A549 (cell line): ENCODE data around the gene PNKP. TPM values are rescaled to one million over a fixed set of nuclear protein-coding genes. Genes with fewer than 3 reads are reported as not detected.

Experiments used
- ATAC-seq, 2 experiments: fragments of 200-7000 bp in 1 of 2; fragments of >200 bp in 1 of 2; cut with Nextera tagmentation in 1 of 2; cut with Tn5 transposase in 1 of 2; 3 replicates each; pipeline versions ENCODE4 v1.8.0 to v1.9.1; 2018 to 2020; ENCODE audit warnings: mild to moderate bottlenecking in 1 of 2, moderate library complexity in 1 of 2
- CTCF ChIA-PET: fragments of 300-600 bp; sonication (Branson Sonifier 250); formaldehyde crosslinking; extraction: SDS; loops from one replicate; lab custom pipeline; 2021; ENCODE audit warnings: antibody characterized with exemption, inconsistent platforms; lab: Yijun Ruan, JAX
- POLR2A ChIA-PET: fragments of 350-600 bp; formaldehyde crosslinking; extraction: SDS; loops from one replicate; lab custom pipeline; 2021; ENCODE audit warnings: antibody characterized with exemption, inconsistent platforms; lab: Yijun Ruan, JAX
- DNase-seq, 2 experiments: peaks; one replicate each; pipeline versions ENCODE4 v3.0.0 to v3.0.0-alpha.2; 2011 to 2016; ENCODE audit warnings: low read depth in 1 of 2, low spot score in 1 of 2
- FAIRE-seq: peaks from 2 replicates; lab custom pipeline; 2011; peaks lifted over from hg19 to GRCh38; lab: Jason Lieb, UNC
- H3K27ac ChIP-seq, 2 experiments: fragments of >200 bp; sonication (Bioruptor Twin); formaldehyde crosslinking; 3 replicates each; pipeline ENCODE4 v1.5.1; 2016 to 2017
- H3K4me1 ChIP-seq: fragments of >200 bp; sonication (Bioruptor Twin); formaldehyde crosslinking; 3 replicates; pipeline ENCODE4 v1.6.1; 2016
- H3K4me2 ChIP-seq: fragments of >200 bp; sonication (Bioruptor Twin); formaldehyde crosslinking; 3 replicates; pipeline ENCODE4 v1.6.1; 2016
- H3K4me3 ChIP-seq: fragments of >200 bp; sonication (Bioruptor Twin); formaldehyde crosslinking; 3 replicates; pipeline ENCODE4 v1.5.1; 2016
- H3K9me3 ChIP-seq: fragments of >200 bp; sonication (Bioruptor Twin); formaldehyde crosslinking; 3 replicates; pipeline ENCODE4 v1.6.1; 2016
- EHMT2 ChIP-seq: fragments of 200-600 bp; sonication (generic); IDR thresholded peaks from 2 replicates; pipeline ENCODE4 v1.6.1; 2016; ENCODE audit warnings: antibody characterized with exemption, low read depth, mild to moderate bottlenecking, moderate library complexity
- FOSB ChIP-seq: fragments of 250-450 bp; sonication (Bioruptor Pico); IDR thresholded peaks from 2 replicates; pipeline ENCODE4 v1.5.0; 2020; ENCODE audit warnings: mild to moderate bottlenecking, moderate library complexity
- FOSL2 ChIP-seq, 2 experiments: fragments of 450-650 bp in 1 of 2; fragments of >200 bp in 1 of 2; sonication (Bioruptor Twin) in 1 of 2; formaldehyde crosslinking; IDR thresholded peaks; 2 replicates each; pipeline versions ENCODE4 v1.5.0 to v1.6.1; 2016 to 2020; ENCODE audit warnings: mild to moderate bottlenecking in 1 of 2, moderate library complexity in 1 of 2
- FOXS1 ChIP-seq: fragments of 250-450 bp; sonication (Bioruptor Pico); IDR thresholded peaks from 2 replicates; pipeline ENCODE4 v1.5.0; 2020; ENCODE audit warnings: mild to moderate bottlenecking, moderate library complexity
- GATA3 ChIP-seq: IDR thresholded peaks from 2 replicates; pipeline ENCODE4 v1.6.1; 2012; ENCODE audit warnings: borderline replicate concordance
- HDAC2 ChIP-seq: fragments of 200-600 bp; sonication (generic); IDR thresholded peaks from 2 replicates; pipeline ENCODE4 v1.6.1; 2016
- HOXB13 ChIP-seq: fragments of 250-450 bp; sonication (Bioruptor Pico); IDR thresholded peaks from 2 replicates; pipeline ENCODE4 v1.5.0; 2020; ENCODE audit warnings: low read depth, mild to moderate bottlenecking, moderate library complexity
- NPAS2 ChIP-seq: fragments of 250-450 bp; sonication (Bioruptor Pico); IDR thresholded peaks from 2 replicates; pipeline ENCODE4 v1.8.0; 2022; ENCODE audit warnings: mild to moderate bottlenecking, moderate library complexity, borderline replicate concordance
- PBX3 ChIP-seq: IDR thresholded peaks from 2 replicates; pipeline ENCODE4 v1.6.1; 2012
- POLR2A ChIP-seq: IDR thresholded peaks from 2 replicates; pipeline ENCODE4 v1.6.1; 2012; ENCODE audit warnings: mild to moderate bottlenecking, low read length
- POLR2AphosphoS2 ChIP-seq: conservative IDR thresholded peaks from 2 replicates; pipeline ENCODE4 v1.6.1; 2012; ENCODE audit warnings: low read length, improper control_type of control experiment, inconsistent platforms
- RAD21 ChIP-seq, 2 experiments: fragments of >200 bp in 1 of 2; sonication (Bioruptor Twin) in 1 of 2; formaldehyde crosslinking in 1 of 2; IDR thresholded peaks in 1 of 2; conservative IDR thresholded peaks in 1 of 2; 2 replicates in 1 of 2; 3 replicates in 1 of 2; pipeline ENCODE4 v1.6.1; 2012 to 2018; ENCODE audit warnings: inconsistent platforms in 1 of 2
- RARB ChIP-seq: fragments of 250-450 bp; sonication (Bioruptor Pico); IDR thresholded peaks from 2 replicates; pipeline ENCODE4 v1.8.0; 2021; ENCODE audit warnings: mild to moderate bottlenecking, moderate library complexity
- RCOR1 ChIP-seq: fragments of 150-350 bp; IDR thresholded peaks from 2 replicates; pipeline ENCODE4 v1.6.1; 2014; ENCODE audit warnings: antibody characterized with exemption, low read length, low read depth
- REST ChIP-seq: fragments of 200-600 bp; sonication (generic); IDR thresholded peaks from 2 replicates; pipeline ENCODE4 v1.6.1; 2016; ENCODE audit warnings: antibody characterized with exemption, mild to moderate bottlenecking, moderate library complexity
- RNF2 ChIP-seq: fragments of 200-600 bp; sonication (generic); IDR thresholded peaks from 2 replicates; pipeline ENCODE4 v1.6.1; 2016; ENCODE audit warnings: low read depth, mild to moderate bottlenecking, antibody characterized with exemption, moderate library complexity, borderline replicate concordance
- TP53 ChIP-seq: fragments of 250-450 bp; sonication (Bioruptor Pico); IDR thresholded peaks from 2 replicates; pipeline ENCODE4 v1.5.0; 2021; ENCODE audit warnings: mild to moderate bottlenecking, moderate library complexity
- ZC3H11A ChIP-seq: fragments of 450-650 bp; IDR thresholded peaks from 2 replicates; pipeline ENCODE4 v1.6.1; 2014; ENCODE audit warnings: antibody characterized with exemption, mild to moderate bottlenecking
- WGBS: methylation state at CpG from one replicate; pipeline ENCODE4 v1.1.6; 2017; ENCODE audit errors: missing lambda C conversion rate; 5-methylcytosine and 5-hydroxymethylcytosine counted together
- polyA plus RNA-seq, 4 experiments: library from polyadenylated mRNA; depleted of rRNA in 3 of 4; stranded (reverse); fragments of >200 nt; fragmentation: RNase III in 1 of 4; extraction: RNeasy Plus Mini Kit Qiagen cat#74134 plus additional on column Dnase treatment in 1 of 4; gene quantifications; 2 replicates in 3 of 4; 3 replicates in 1 of 4; pipeline ENCODE4 v1.2.3, GENCODE V29; 2011 to 2017
- TF ChIP-seq, protein P1 (sequence below): IDR thresholded peaks from 2 replicates; pipeline ENCODE4 v1.6.1; 2012; ENCODE audit warnings: low read depth, borderline replicate concordance
- TF ChIP-seq, protein P2 (sequence below): fragments of 450-650 bp; IDR thresholded peaks from 2 replicates; pipeline ENCODE4 v1.6.1; 2014; ENCODE audit warnings: antibody characterized with exemption

The PNKP gene
- polyA plus RNA-seq, 2 of the 4 experiments (the other 2 are of a cell fraction) = 23.3 to 71.2 TPM

DNA sequence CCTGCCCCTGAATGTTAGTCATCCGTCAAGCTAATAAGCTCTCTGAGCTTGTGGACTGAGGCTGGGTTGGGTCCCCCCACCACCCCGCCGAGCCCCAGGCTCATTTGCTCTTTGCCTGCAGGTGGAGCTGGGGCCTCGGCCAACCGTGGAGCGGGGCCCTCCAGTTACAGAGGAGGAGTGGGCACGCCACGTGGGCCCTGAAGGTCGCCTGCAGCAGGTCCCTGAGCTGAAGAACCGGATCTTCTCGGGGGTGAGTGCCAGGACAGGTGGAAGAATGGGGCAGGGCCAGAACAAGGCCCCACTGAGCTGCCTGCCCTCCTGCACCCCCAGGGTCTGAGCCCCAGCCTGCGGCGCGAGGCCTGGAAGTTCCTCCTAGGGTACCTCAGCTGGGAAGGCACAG, 15.3 kb upstream of the PNKP start:
- Histone ChIP-seq H3K4me1 (peaks cover 11% of the 10 kb centered on the region), H3K9me3 (peaks cover 10% of the 10 kb centered on the region), H3K4me3 (no peak overlapping the region), H3K27ac (no peak overlapping the region), H3K4me2 (no peak overlapping the region)
- 98% methylated on average over 11 of the region's 14 CpGs for WGBS
- FAIRE-seq (no peak), DNase-seq (no peak), ATAC-seq (no peak)
- CTCF ChIA-PET = interaction anchor here (0.8 to 2.2 kb wide), 3 partner anchors 15 to 253 kb away, joined by 3 to 6 read pairs (median 3); partner anchors contain the start of gene IL4I1
- POLR2A ChIA-PET = no interaction called here
- TF ChIP-seq RCOR1 = no peak
- no peak for TF ChIP-seq RAD21 (conservative IDR thresholded peaks at IDR 0.05 in 1 of 2, IDR thresholded peaks at IDR 0.05 in 1 of 2)
- TF ChIP-seq, protein P1, sequence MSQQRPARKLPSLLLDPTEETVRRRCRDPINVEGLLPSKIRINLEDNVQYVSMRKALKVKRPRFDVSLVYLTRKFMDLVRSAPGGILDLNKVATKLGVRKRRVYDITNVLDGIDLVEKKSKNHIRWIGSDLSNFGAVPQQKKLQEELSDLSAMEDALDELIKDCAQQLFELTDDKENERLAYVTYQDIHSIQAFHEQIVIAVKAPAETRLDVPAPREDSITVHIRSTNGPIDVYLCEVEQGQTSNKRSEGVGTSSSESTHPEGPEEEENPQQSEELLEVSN = no peak
- TF ChIP-seq HDAC2 = no peak
- TF ChIP-seq EHMT2 = no peak
- no peak for TF ChIP-seq REST
- no peak for TF ChIP-seq NPAS2 (CRISPR knock-in tag)
- no peak for TF ChIP-seq HOXB13
- TF ChIP-seq FOSB (CRISPR knock-in tag) = no peak
- TF ChIP-seq GATA3 = no peak
- TF ChIP-seq RNF2 = no peak
- TF ChIP-seq ZC3H11A = no peak
- TF ChIP-seq FOXS1 (CRISPR knock-in tag) = no peak
- TF ChIP-seq TP53 (CRISPR knock-in tag) = no peak
- no peak for TF ChIP-seq RARB (CRISPR knock-in tag)
- no peak for TF ChIP-seq FOSL2 (IDR thresholded peaks at IDR 0.05)
- no peak for TF ChIP-seq FOSL2 (CRISPR knock-in tag; IDR thresholded peaks at IDR 0.05)

DNA sequence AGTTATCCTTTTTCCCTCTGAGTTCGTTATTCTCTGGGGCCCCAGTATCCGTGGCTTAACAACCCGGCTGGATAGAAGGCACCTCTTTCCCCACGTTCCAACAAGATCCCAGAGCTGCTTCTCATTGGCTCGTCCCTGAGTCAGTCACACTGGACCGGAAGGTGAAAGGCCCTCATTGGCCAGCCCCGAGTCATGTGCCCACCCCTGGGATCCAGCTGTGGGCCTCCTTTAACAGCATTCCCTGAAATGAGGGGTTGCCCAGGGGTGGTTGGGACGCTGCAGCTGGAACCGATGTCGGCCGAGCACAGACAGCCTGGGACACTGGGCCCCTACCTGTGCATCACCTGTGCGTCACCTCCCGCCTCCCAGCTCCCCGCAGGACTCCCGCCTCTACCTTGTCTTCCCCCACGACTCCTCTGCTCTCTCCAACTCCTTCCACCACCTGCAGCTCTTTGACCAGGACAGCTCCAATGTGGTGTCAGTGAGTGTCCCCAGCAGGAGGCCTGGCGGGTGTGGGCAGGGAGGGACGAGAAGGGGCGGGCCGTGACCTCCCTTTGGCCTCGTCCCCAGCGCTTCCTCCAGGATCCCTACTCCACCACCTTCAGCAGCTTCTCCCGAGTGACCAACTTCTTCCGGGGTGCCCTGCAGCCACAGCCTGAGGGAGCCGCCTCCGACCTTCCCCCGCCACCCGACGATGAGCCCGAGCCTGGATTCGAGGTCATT, 14.5 kb upstream of the PNKP start:
- POLR2A ChIA-PET = no interaction called here
- Histone ChIP-seq H3K4me3 (no peak overlapping the region), H3K4me1 (peaks cover 11% of the 10 kb centered on the region), H3K9me3 (peaks cover 10% of the 10 kb centered on the region), H3K4me2 (no peak overlapping the region), H3K27ac (no peak overlapping the region)
- TF ChIP-seq, protein P2, sequence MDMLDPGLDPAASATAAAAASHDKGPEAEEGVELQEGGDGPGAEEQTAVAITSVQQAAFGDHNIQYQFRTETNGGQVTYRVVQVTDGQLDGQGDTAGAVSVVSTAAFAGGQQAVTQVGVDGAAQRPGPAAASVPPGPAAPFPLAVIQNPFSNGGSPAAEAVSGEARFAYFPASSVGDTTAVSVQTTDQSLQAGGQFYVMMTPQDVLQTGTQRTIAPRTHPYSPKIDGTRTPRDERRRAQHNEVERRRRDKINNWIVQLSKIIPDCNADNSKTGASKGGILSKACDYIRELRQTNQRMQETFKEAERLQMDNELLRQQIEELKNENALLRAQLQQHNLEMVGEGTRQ = peak; percentile 68
- TF ChIP-seq RARB (CRISPR knock-in tag) = no peak
- TF ChIP-seq POLR2AphosphoS2 = no peak
- no peak for TF ChIP-seq POLR2A
- no peak for TF ChIP-seq FOSB (CRISPR knock-in tag)
- peak; percentile 86 for TF ChIP-seq PBX3
- DNase-seq (peak in 1 of 2 experiments; percentile 72), ATAC-seq (no peak), FAIRE-seq (no peak)
- CTCF ChIA-PET = interaction anchor here (0.6 to 3.8 kb wide), 5 partner anchors 8 to 254 kb away, joined by 3 to 24 read pairs (median 3); no protein-coding TSS in a partner anchor
- 94% methylated on average over 31 of the region's 31 CpGs for WGBS
